Sigmoid colon (tissue), 4 donors: ENCODE measurements around the gene ONECUT3.

Experiments
- POLR2A ChIP-seq, 2 donors: fragments of 450-650 bp; IDR thresholded peaks; one replicate each; pipeline ENCODE4 v1.6.1; 2016; ENCODE audit warnings: antibody characterized with exemption in 2 of 2, mild to moderate bottlenecking in 2 of 2, moderate library complexity in 2 of 2
- POLR2AphosphoS5 ChIP-seq, 4 donors: sonication (generic); formaldehyde crosslinking; IDR thresholded peaks; one replicate each; pipeline ENCODE4 v1.6.1; 2017; ENCODE audit warnings: antibody characterized with exemption in 4 of 4
- TF ChIP-seq, protein P1 (sequence below), 4 experiments: fragments of 450-650 bp in 3 of 4; fragments of 200-600 bp in 1 of 4; IDR thresholded peaks; one replicate each; pipeline ENCODE4 v1.5.1; 2016 to 2019; ENCODE audit warnings: antibody characterized with exemption in 4 of 4, mild to moderate bottlenecking in 3 of 4, moderate library complexity in 2 of 4

DNA sequence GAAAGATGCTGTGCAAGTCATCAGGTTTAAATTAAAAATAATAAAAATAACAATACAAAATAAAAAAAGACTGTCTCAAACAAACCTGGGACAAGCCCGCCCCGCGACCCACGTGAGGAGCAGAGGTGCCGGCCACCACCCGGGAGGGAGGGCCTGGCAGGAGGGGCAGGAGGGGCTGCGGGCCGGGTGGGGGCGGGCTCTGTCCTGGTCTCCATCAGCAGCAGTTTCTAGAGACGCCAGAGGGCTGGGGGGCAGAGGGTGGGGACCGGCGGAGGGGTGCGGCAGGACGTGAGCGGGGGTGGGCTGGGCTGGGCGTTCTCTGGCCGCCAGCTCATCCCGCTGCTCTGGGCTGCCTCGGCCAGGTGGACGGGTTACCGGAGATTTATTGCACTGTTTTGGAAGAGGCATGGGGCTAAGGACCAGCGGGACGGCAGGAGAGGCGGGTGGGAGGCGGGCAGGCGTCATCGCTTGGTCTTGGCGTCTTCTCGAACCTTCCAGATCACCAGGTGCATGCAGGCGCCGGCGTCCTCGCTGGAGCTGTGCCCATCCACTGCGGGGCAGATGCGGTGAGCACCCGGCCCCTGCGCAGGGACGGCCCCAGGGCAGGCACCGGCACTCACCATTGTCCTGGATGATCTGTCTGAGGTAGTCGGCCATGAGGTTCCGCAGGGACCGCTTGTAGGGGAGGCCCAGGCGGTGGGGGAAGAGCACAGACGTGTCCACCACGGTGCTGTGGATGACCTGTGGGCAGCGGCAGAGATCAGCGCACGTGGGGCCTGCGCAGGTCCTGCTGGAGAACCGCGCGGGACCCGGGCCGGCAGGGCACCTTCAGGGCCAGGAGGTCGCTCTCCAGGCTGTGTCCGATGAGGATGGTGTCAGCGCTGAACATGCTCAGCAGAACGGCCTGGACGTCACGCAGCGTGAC, 62.6 kb downstream of the ONECUT3 start:
- TF ChIP-seq, protein P1, sequence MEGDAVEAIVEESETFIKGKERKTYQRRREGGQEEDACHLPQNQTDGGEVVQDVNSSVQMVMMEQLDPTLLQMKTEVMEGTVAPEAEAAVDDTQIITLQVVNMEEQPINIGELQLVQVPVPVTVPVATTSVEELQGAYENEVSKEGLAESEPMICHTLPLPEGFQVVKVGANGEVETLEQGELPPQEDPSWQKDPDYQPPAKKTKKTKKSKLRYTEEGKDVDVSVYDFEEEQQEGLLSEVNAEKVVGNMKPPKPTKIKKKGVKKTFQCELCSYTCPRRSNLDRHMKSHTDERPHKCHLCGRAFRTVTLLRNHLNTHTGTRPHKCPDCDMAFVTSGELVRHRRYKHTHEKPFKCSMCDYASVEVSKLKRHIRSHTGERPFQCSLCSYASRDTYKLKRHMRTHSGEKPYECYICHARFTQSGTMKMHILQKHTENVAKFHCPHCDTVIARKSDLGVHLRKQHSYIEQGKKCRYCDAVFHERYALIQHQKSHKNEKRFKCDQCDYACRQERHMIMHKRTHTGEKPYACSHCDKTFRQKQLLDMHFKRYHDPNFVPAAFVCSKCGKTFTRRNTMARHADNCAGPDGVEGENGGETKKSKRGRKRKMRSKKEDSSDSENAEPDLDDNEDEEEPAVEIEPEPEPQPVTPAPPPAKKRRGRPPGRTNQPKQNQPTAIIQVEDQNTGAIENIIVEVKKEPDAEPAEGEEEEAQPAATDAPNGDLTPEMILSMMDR (IDR thresholded peaks at IDR 0.05): no peak
- no peak for TF ChIP-seq POLR2AphosphoS5 (IDR thresholded peaks at IDR 0.05)
- no peak for TF ChIP-seq POLR2A (IDR thresholded peaks at IDR 0.05)
